H9 (cell line): ENCODE data around the gene RBMS3. TPM values are rescaled to one million over a fixed set of nuclear protein-coding genes. Genes with fewer than 3 reads are reported as not detected.

ENCODE experiments used
- DNase-seq: peaks from one replicate; pipeline ENCODE4 v3.0.0-alpha.2; 2017
- H2AFZ ChIP-seq: one replicate; pipeline ENCODE4 v1.6.1; 2013; ENCODE audit warnings: mild to moderate bottlenecking, low read length, control low read depth, moderate library complexity
- H2AK5ac ChIP-seq: 2 replicates; pipeline ENCODE4 v1.6.1; 2013; ENCODE audit warnings: low read length, control low read depth, mixed read lengths; ENCODE audit not compliant: insufficient read length
- H2BK120ac ChIP-seq: one replicate; pipeline ENCODE4 v1.6.1; 2013; ENCODE audit warnings: low read depth, mild to moderate bottlenecking, low read length, control low read depth, inconsistent platforms; ENCODE audit not compliant: poor library complexity, severe bottlenecking
- H2BK12ac ChIP-seq: 2 replicates; pipeline ENCODE4 v1.6.1; 2013; ENCODE audit warnings: low read length, control low read depth, mixed read lengths, low read depth; ENCODE audit not compliant: insufficient read length
- H2BK15ac ChIP-seq: 2 replicates; pipeline ENCODE4 v1.6.1; 2013; ENCODE audit warnings: low read depth, low read length, control low read depth
- H2BK20ac ChIP-seq: one replicate; pipeline ENCODE4 v1.6.1; 2013; ENCODE audit warnings: low read depth, mild to moderate bottlenecking, low read length, control low read depth, inconsistent platforms; ENCODE audit not compliant: poor library complexity, severe bottlenecking
- H2BK5ac ChIP-seq: 2 replicates; pipeline ENCODE4 v1.6.1; 2013; ENCODE audit warnings: low read length, control low read depth, mixed read lengths; ENCODE audit not compliant: insufficient read length
- H3K14ac ChIP-seq: 2 replicates; pipeline ENCODE4 v1.6.1; 2013; ENCODE audit warnings: low read length, control low read depth; ENCODE audit not compliant: insufficient read depth
- H3K18ac ChIP-seq: 2 replicates; pipeline ENCODE4 v1.6.1; 2013; ENCODE audit warnings: low read depth, mild to moderate bottlenecking, mixed read lengths, low read length, control low read depth; ENCODE audit not compliant: insufficient read length
- H3K23ac ChIP-seq: 2 replicates; pipeline ENCODE4 v1.6.1; 2013; ENCODE audit warnings: low read length, control low read depth, mixed read lengths, low read depth; ENCODE audit not compliant: insufficient read length
- H3K23me2 ChIP-seq: 2 replicates; pipeline ENCODE4 v1.6.1; 2013; ENCODE audit warnings: low read depth, mild to moderate bottlenecking, mixed read lengths, low read length, control low read depth; ENCODE audit not compliant: insufficient read length, poor library complexity, severe bottlenecking
- H3K27ac ChIP-seq: 2 replicates; pipeline ENCODE4 v1.5.1; 2013; ENCODE audit warnings: low read length, control low read depth, mixed read lengths, low read depth; ENCODE audit not compliant: insufficient read length
- H3K27me3 ChIP-seq: 2 replicates; pipeline ENCODE4 v1.6.1; 2013; ENCODE audit warnings: low read length, control low read depth, inconsistent platforms; ENCODE audit not compliant: insufficient read depth
- H3K4ac ChIP-seq: 2 replicates; pipeline ENCODE4 v1.6.1; 2013; ENCODE audit warnings: low read depth, mild to moderate bottlenecking, control low read depth, inconsistent platforms, low read length, moderate library complexity
- H3K4me1 ChIP-seq: 2 replicates; pipeline ENCODE4 v1.6.1; 2013; ENCODE audit warnings: low read length, control low read depth, inconsistent platforms; ENCODE audit not compliant: insufficient read depth
- H3K4me2 ChIP-seq: 2 replicates; pipeline ENCODE4 v1.6.1; 2013; ENCODE audit warnings: low read length, control low read depth, mixed read lengths; ENCODE audit not compliant: insufficient read length, insufficient read depth
- H3K56ac ChIP-seq: 2 replicates; pipeline ENCODE4 v1.6.1; 2013; ENCODE audit warnings: low read depth, mild to moderate bottlenecking, mixed read lengths, low read length, control low read depth; ENCODE audit not compliant: insufficient read length
- H3K79me1 ChIP-seq: 2 replicates; pipeline ENCODE4 v1.6.1; 2013; ENCODE audit warnings: low read depth, mild to moderate bottlenecking, moderate library complexity, low read length, control low read depth, inconsistent platforms; ENCODE audit not compliant: insufficient read depth, poor library complexity, severe bottlenecking
- H3K79me2 ChIP-seq: 2 replicates; pipeline ENCODE4 v1.6.1; 2013; ENCODE audit warnings: low read length, control low read depth, inconsistent platforms; ENCODE audit not compliant: insufficient read depth
- H3K9ac ChIP-seq: 2 replicates; pipeline ENCODE4 v1.6.1; 2013; ENCODE audit warnings: low read length, control low read depth, mixed read lengths; ENCODE audit not compliant: insufficient read length; ENCODE audit errors: extremely low read depth
- H3K9me3 ChIP-seq: one replicate; pipeline ENCODE4 v1.6.1; 2013; ENCODE audit warnings: low read depth, low read length, inconsistent platforms; ENCODE audit not compliant: control insufficient read depth
- H3T11ph ChIP-seq: one replicate; pipeline ENCODE4 v1.6.1; 2013; ENCODE audit warnings: mild to moderate bottlenecking, low read length, control low read depth, inconsistent platforms
- H4K20me1 ChIP-seq: one replicate; pipeline ENCODE4 v1.6.1; 2013; ENCODE audit not compliant: control insufficient read depth, insufficient read length, insufficient read depth
- H4K5ac ChIP-seq: 2 replicates; pipeline ENCODE4 v1.6.1; 2013; ENCODE audit warnings: low read depth, mild to moderate bottlenecking, mixed read lengths, low read length, control low read depth; ENCODE audit not compliant: insufficient read length
- H4K8ac ChIP-seq: replicated peaks from 2 replicates; pipeline ENCODE4 v1.6.1; 2013; ENCODE audit warnings: low read length, control low read depth, mixed read lengths, low read depth; ENCODE audit not compliant: insufficient read length
- H4K91ac ChIP-seq: 2 replicates; pipeline ENCODE4 v1.6.1; 2013; ENCODE audit warnings: low read depth, mild to moderate bottlenecking, moderate library complexity, mixed read lengths, low read length, control low read depth; ENCODE audit not compliant: insufficient read length
- H3K27ac Mint-ChIP-seq, 3 experiments: 2 replicates in 2 of 3; 3 replicates in 1 of 3; pipeline ENCODE4 v1.8.0; 2020 to 2021; ENCODE audit warnings: mixed read lengths in 3 of 3, mild to moderate bottlenecking in 1 of 3, moderate library complexity in 1 of 3
- H3K27me3 Mint-ChIP-seq: 2 replicates; pipeline ENCODE4 v1.8.0; 2021; ENCODE audit warnings: low read depth, mild to moderate bottlenecking, moderate library complexity, mixed read lengths
- H3K36me3 Mint-ChIP-seq, 3 experiments: 2 replicates in 2 of 3; 3 replicates in 1 of 3; pipeline ENCODE4 v1.8.0; 2020 to 2021; ENCODE audit warnings: low read depth in 3 of 3, mixed read lengths in 3 of 3; ENCODE audit not compliant: insufficient read depth in 1 of 3
- H3K4me1 Mint-ChIP-seq, 2 experiments: 2 replicates each; pipeline ENCODE4 v1.8.0; 2020; ENCODE audit warnings: mixed read lengths in 2 of 2
- H3K4me3 Mint-ChIP-seq, 2 experiments: 2 replicates in 1 of 2; 3 replicates in 1 of 2; pipeline ENCODE4 v1.8.0; 2020 to 2021; ENCODE audit warnings: mild to moderate bottlenecking in 2 of 2, mixed read lengths in 2 of 2, moderate library complexity in 1 of 2
- H3K9me3 Mint-ChIP-seq, 2 experiments: 2 replicates in 1 of 2; 3 replicates in 1 of 2; pipeline ENCODE4 v1.8.0; 2020; ENCODE audit warnings: mild to moderate bottlenecking in 2 of 2, mixed read lengths in 2 of 2, moderate library complexity in 1 of 2
- WGBS: extraction: QIAGEN DNeasy Blood & Tissue Kit; methylation state at CpG from one replicate; pipeline ENCODE4 v1.1.7; 2013; ENCODE audit warnings: missing lambda C conversion rate, low lambda C conversion rate, mixed read lengths; ENCODE audit not compliant: insufficient read length; ENCODE audit errors: extremely low coverage; 5-methylcytosine and 5-hydroxymethylcytosine counted together
- total RNA-seq: library from RNA; stranded (reverse); gene quantifications from 2 replicates; pipeline ENCODE4 v1.2.1, GENCODE V29; 2021
- TF ChIP-seq, protein P1 (sequence below): fragments of 200-600 bp; sonication (generic); conservative IDR thresholded peaks from 3 replicates; pipeline ENCODE4 v1.8.0; 2021; ENCODE audit warnings: antibody characterized with exemption, mild to moderate bottlenecking

Gene RBMS3
- total RNA-seq, 1 experiment from 2014 or later = 8.1 TPM

DNA sequence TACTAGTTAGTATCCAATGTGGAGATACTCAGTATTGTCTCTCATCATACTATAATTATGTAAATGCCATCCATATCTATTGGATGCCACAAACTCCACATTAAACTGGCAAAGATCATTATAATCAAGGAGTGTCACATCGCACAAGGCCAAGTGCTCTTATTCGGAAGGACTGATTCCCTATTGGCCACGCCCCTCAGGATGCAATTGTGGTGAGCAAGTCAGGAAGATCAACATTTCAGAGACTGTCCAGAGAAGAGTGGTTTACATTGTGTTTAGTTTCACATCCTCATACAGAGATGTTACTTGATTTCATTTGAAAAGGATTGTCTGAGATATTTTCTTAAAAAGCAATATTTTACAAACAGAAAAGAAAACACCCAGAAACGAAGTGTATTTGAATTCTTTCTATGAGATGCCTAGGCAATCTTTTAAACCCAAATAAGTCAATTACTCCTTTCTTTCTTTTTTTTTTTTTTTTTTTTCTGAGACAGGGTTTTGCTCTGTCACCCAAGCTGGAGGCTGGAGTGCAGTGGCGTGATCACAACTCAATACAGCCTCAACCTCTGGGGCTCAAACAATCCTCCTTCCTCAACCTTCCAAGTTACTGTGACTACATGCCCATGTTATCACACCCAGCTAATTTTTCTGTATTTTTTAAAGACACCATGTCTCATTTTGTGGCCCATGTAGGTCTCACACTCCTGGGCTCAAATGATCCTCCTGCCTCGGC lies 369.1 kb downstream of the RBMS3 start:
- H4K20me1 ChIP-seq = no peaks in the 10 kb centered on the region
- no peak overlapping the region for H2BK12ac ChIP-seq
- no peaks in the 10 kb centered on the region for H3K23me2 ChIP-seq
- H4K91ac ChIP-seq = no peak overlapping the region
- H3K4me1 ChIP-seq = peaks cover under 1% of the 10 kb centered on the region; the same call in 1 of the 2 replicates
- no peak overlapping the region for H2AFZ ChIP-seq
- H2AK5ac ChIP-seq = no peak overlapping the region
- no peak overlapping the region for H3K56ac ChIP-seq
- no peak for DNase-seq
- H3K4me2 ChIP-seq = no peak overlapping the region
- no peak overlapping the region for H2BK15ac ChIP-seq
- H3K27ac Mint-ChIP-seq = peak overlapping the region in 1 of 3 experiments; percentile 69; a peak in 2 of 7 replicates
- no peak overlapping the region for H3K23ac ChIP-seq
- H3K4ac ChIP-seq = no peak overlapping the region
- no peak overlapping the region for H3K14ac ChIP-seq
- H3K4me1 Mint-ChIP-seq = peaks cover 11% of the 10 kb centered on the region in 2 experiments
- TF ChIP-seq, protein P1, sequence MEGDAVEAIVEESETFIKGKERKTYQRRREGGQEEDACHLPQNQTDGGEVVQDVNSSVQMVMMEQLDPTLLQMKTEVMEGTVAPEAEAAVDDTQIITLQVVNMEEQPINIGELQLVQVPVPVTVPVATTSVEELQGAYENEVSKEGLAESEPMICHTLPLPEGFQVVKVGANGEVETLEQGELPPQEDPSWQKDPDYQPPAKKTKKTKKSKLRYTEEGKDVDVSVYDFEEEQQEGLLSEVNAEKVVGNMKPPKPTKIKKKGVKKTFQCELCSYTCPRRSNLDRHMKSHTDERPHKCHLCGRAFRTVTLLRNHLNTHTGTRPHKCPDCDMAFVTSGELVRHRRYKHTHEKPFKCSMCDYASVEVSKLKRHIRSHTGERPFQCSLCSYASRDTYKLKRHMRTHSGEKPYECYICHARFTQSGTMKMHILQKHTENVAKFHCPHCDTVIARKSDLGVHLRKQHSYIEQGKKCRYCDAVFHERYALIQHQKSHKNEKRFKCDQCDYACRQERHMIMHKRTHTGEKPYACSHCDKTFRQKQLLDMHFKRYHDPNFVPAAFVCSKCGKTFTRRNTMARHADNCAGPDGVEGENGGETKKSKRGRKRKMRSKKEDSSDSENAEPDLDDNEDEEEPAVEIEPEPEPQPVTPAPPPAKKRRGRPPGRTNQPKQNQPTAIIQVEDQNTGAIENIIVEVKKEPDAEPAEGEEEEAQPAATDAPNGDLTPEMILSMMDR = no peak
- H3K36me3 Mint-ChIP-seq = no peaks in the 10 kb centered on the region
- H3T11ph ChIP-seq = no peak overlapping the region
- H4K5ac ChIP-seq = no peak overlapping the region
- H3K79me1 ChIP-seq = no peaks in the 10 kb centered on the region
- no peak overlapping the region for H3K4me3 Mint-ChIP-seq
- no peak overlapping the region for H2BK20ac ChIP-seq
- H3K27me3 Mint-ChIP-seq = no peaks in the 10 kb centered on the region
- H3K18ac ChIP-seq = no peak overlapping the region
- no peaks in the 10 kb centered on the region for H3K9me3 Mint-ChIP-seq
- H4K8ac ChIP-seq = no peak overlapping the region
- no peak overlapping the region for H2BK120ac ChIP-seq
- no peaks in the 10 kb centered on the region for H3K79me2 ChIP-seq
- H2BK5ac ChIP-seq = no peak overlapping the region
- no peaks in the 10 kb centered on the region for H3K27me3 ChIP-seq
- H3K9ac ChIP-seq = no peak overlapping the region
- no peaks in the 10 kb centered on the region for H3K9me3 ChIP-seq
- no peak overlapping the region for H3K27ac ChIP-seq
- no CpG with 5 or more reads among the region's 6 CpGs for WGBS
